Peyer's patch (tissue), 4 donors: ENCODE data around the gene ASCL5.

ENCODE experiments used
- CTCF ChIP-seq, 6 experiments: fragments of 450-650 bp in 4 of 6; fragments of 200-600 bp in 2 of 6; sonication (generic) in 1 of 6; IDR thresholded peaks; one replicate each; pipeline ENCODE4 v1.5.1; 2017 to 2019; ENCODE audit warnings: antibody characterized with exemption in 6 of 6, mild to moderate bottlenecking in 3 of 6, moderate library complexity in 1 of 6
- POLR2A ChIP-seq, 2 donors: fragments of 450-650 bp; IDR thresholded peaks; one replicate each; pipeline ENCODE4 v1.5.1; 2017; ENCODE audit warnings: antibody characterized with exemption in 2 of 2, mild to moderate bottlenecking in 2 of 2, moderate library complexity in 2 of 2

DNA sequence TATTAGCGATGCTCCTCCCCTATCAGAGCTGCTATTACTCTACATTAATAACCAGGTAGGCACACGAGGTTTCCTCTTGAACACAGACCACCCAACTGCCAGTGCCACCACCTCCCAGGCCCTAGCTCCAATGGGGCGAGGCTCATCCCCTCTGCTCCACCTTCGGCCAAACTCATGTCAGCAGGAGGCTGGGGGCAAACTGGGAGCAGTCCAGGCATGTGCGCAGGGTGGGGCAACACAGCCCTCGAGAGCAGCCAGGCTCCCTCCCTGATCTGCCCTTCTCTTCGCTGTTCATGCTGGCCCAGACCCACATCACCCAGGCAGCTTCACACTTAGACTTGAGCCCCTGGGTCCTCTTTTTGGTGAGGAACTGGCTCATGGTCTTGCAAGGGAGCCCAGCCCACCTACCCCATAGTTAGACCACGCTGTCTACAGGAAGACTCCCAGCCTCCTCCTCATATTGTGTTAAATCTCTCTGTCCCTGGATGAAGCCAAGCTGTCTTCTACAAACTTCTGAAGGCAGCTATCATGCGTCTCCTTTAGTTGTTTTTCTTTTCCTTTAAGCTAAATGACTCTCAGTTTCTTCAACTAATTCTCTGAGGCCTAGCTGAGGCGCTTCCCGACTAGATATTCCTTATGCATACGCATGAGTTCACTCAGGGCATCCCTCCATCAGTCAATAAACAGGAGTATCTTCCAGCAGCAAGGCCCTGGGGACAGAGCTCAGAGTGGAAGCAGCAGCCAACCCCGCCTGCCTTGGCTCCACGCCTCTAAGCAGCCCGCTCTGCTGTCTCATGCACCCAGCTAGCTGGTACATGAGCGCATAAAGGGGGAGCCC lies 15.2 kb upstream of the ASCL5 start:
- TF ChIP-seq CTCF (IDR thresholded peaks at IDR 0.05) (no peak), POLR2A (IDR thresholded peaks at IDR 0.05) (no peak)
